Suprapubic skin (tissue), 4 donors: ENCODE data around the gene SAMD14. TPM values are rescaled to one million over a fixed set of nuclear protein-coding genes. Genes with fewer than 3 reads are reported as not detected.

Experiments
- DNase-seq, 2 donors: peaks; one replicate each; pipeline ENCODE4 v3.0.0-alpha.2; 2019; ENCODE audit warnings: low spot score in 2 of 2
- H3K27ac ChIP-seq: fragments of 200-600 bp; sonication (generic); one replicate; pipeline ENCODE4 v1.5.1; 2019
- H3K27me3 ChIP-seq: fragments of 200-600 bp; sonication (generic); one replicate; pipeline ENCODE4 v1.5.1; 2019
- H3K36me3 ChIP-seq: fragments of 200-600 bp; sonication (generic); one replicate; pipeline ENCODE4 v1.5.1; 2019
- H3K4me1 ChIP-seq: fragments of 200-600 bp; sonication (generic); one replicate; pipeline ENCODE4 v1.5.1; 2019
- H3K4me3 ChIP-seq: fragments of 200-600 bp; sonication (generic); one replicate; pipeline ENCODE4 v1.5.1; 2019; ENCODE audit warnings: mild to moderate bottlenecking
- H3K9me3 ChIP-seq: fragments of 200-600 bp; sonication (generic); one replicate; pipeline ENCODE4 v1.5.1; 2019
- CTCF ChIP-seq, 2 donors: fragments of 200-600 bp in 1 of 2; fragments of 450-650 bp in 1 of 2; sonication (generic) in 1 of 2; IDR thresholded peaks; one replicate each; pipeline ENCODE4 v1.5.1; 2016 to 2019; ENCODE audit warnings: antibody characterized with exemption in 2 of 2, mild to moderate bottlenecking in 1 of 2, moderate library complexity in 1 of 2
- EP300 ChIP-seq: sonication (generic); formaldehyde crosslinking; IDR thresholded peaks from one replicate; pipeline ENCODE4 v1.6.1; 2017; ENCODE audit warnings: antibody characterized with exemption
- POLR2A ChIP-seq, 2 donors: fragments of 450-650 bp; IDR thresholded peaks; one replicate each; pipeline ENCODE4 v1.6.1; 2017; ENCODE audit warnings: antibody characterized with exemption in 2 of 2, mild to moderate bottlenecking in 2 of 2, moderate library complexity in 2 of 2
- POLR2AphosphoS5 ChIP-seq, 3 donors: sonication (generic); formaldehyde crosslinking; IDR thresholded peaks; one replicate each; pipeline ENCODE4 v1.6.1; 2017; ENCODE audit warnings: antibody characterized with exemption in 3 of 3
- WGBS: methylation state at CpG from one replicate; pipeline ENCODE4 v1.1.5; 2018; 5-methylcytosine and 5-hydroxymethylcytosine counted together
- total RNA-seq, 4 donors: library from RNA; depleted of rRNA; stranded (reverse); fragments of >200 nt; gene quantifications; one replicate each; pipeline ENCODE4 v1.1.0, GENCODE V29; 2016

The SAMD14 gene
- total RNA-seq, 4 donors from 2014 or later, result 0.68 TPM; not detected in 3

- WGBS, result 90% methylated on average over 12 of the region's 17 CpGs
- H3K27ac ChIP-seq, result no peak overlapping the region
- H3K36me3 ChIP-seq, result no peaks in the 10 kb centered on the region
- no peak overlapping the region for H3K4me3 ChIP-seq
- no peak for DNase-seq
- H3K9me3 ChIP-seq, result no peaks in the 10 kb centered on the region
- no peaks in the 10 kb centered on the region for H3K27me3 ChIP-seq
- TF ChIP-seq POLR2AphosphoS5 (IDR thresholded peaks at IDR 0.05) (no peak), EP300 (no peak), CTCF (IDR thresholded peaks at IDR 0.05) (no peak), POLR2A (IDR thresholded peaks at IDR 0.05) (no peak)
- peaks cover 22% of the 10 kb centered on the region for H3K4me1 ChIP-seq
Observed at GRCh38 chr17:50171371-50172071, 41.6 kb upstream of the SAMD14 start.

GRCh38 chr17:50170662-50171370 lies 40.9 kb upstream of the SAMD14 start:
- H3K4me3 ChIP-seq, result no peak overlapping the region
- H3K9me3 ChIP-seq, result no peaks in the 10 kb centered on the region
- WGBS, result 82% methylated on average over 10 of the region's 10 CpGs
- H3K27me3 ChIP-seq, result no peaks in the 10 kb centered on the region
- no peak overlapping the region for H3K27ac ChIP-seq
- H3K4me1 ChIP-seq, result peaks cover 26% of the 10 kb centered on the region
- TF ChIP-seq CTCF (IDR thresholded peaks at IDR 0.05), result no peak
- TF ChIP-seq POLR2AphosphoS5 (IDR thresholded peaks at IDR 0.05), result no peak
- TF ChIP-seq EP300, result no peak
- no peak for TF ChIP-seq POLR2A (IDR thresholded peaks at IDR 0.05)
- H3K36me3 ChIP-seq, result no peaks in the 10 kb centered on the region
- no peak for DNase-seq

- H3K4me3 ChIP-seq, result no peak overlapping the region
- H3K27ac ChIP-seq, result no peak overlapping the region
- no peak for DNase-seq
- TF ChIP-seq EP300 (no peak), POLR2A (IDR thresholded peaks at IDR 0.05) (no peak), CTCF (IDR thresholded peaks at IDR 0.05) (no peak), POLR2AphosphoS5 (IDR thresholded peaks at IDR 0.05) (no peak)
- H3K4me1 ChIP-seq, result peaks cover 30% of the 10 kb centered on the region
- H3K27me3 ChIP-seq, result no peaks in the 10 kb centered on the region
- WGBS, result 92% methylated on average over 6 of the region's 9 CpGs
- H3K36me3 ChIP-seq, result no peaks in the 10 kb centered on the region
- no peaks in the 10 kb centered on the region for H3K9me3 ChIP-seq
Observed at GRCh38 chr17:50169881-50170459, 40.0 kb upstream of the SAMD14 start.

DNA sequence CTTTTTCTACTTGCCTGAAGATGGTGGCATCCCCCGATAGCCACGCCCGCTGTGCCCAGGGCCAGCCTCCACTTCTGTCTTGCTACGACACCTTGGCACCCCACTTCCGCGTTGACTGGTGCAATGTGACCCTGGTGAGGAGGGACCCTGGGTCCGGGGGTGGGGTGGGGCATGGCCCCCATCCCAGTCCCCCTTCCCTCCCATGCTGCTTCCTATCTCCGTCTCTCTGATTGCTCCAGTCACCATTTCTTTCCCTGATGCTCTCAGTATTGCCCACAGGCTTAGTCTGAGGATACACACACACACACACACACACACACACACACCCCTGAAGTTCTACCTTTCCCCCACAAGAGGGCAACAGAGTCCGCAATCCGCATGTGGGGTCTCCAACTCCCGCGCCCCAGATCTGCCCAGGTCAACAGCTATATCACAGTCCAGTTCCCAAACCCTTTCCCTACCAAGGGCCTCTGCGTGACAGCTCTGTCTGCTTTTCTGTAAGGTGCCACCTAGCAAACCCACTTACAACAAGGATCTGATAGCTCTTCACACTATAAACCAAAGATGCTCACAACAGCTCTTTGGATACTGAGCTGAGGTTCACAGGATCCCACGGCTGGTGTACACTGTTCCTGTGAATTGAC lies 39.3 kb upstream of the SAMD14 start:
- DNase-seq, result no peak
- 36% methylated on average over 13 of the region's 14 CpGs for WGBS
- no peak for TF ChIP-seq EP300
- peak; percentile 59 to 92 for TF ChIP-seq CTCF (IDR thresholded peaks at IDR 0.05)
- Histone ChIP-seq H3K9me3 (no peaks in the 10 kb centered on the region), H3K27ac (no peak overlapping the region), H3K36me3 (no peaks in the 10 kb centered on the region), H3K4me3 (no peak overlapping the region), H3K4me1 (peaks cover 30% of the 10 kb centered on the region), H3K27me3 (no peaks in the 10 kb centered on the region)

- no peak overlapping the region for H3K4me3 ChIP-seq
- 92% methylated on average over 6 of the region's 13 CpGs for WGBS
Observed at GRCh38 chr17:50168319-50168718, 38.4 kb upstream of the SAMD14 start.

More at GRCh38 chr17:50168319-50168718, 38.4 kb upstream of the SAMD14 start:
- TF ChIP-seq POLR2A (IDR thresholded peaks at IDR 0.05) (no peak), EP300 (no peak), POLR2AphosphoS5 (IDR thresholded peaks at IDR 0.05) (no peak), CTCF (IDR thresholded peaks at IDR 0.05) (no peak)
- Histone ChIP-seq H3K4me1 (peaks cover 29% of the 10 kb centered on the region), H3K36me3 (no peaks in the 10 kb centered on the region), H3K27ac (no peak overlapping the region), H3K9me3 (no peaks in the 10 kb centered on the region), H3K27me3 (no peaks in the 10 kb centered on the region)
- DNase-seq, result no peak
